Neutrophil (primary cell): ENCODE results near the gene UNC79.
"Not testable (repeated sequence)": the region's sequence is repeated elsewhere in the genome, so short reads cannot be mapped to it uniquely, and the experiment has no call there.

ENCODE experiments used
- H3K27ac ChIP-seq: fragments of 200-600 bp; sonication (generic); 2 replicates; pipeline ENCODE4 v1.5.1; 2016; ENCODE audit warnings: mild to moderate bottlenecking, moderate library complexity
- H3K27me3 ChIP-seq: fragments of 200-600 bp; sonication (generic); 2 replicates; pipeline ENCODE4 v1.6.0; 2016; ENCODE audit warnings: mild to moderate bottlenecking
- H3K36me3 ChIP-seq: fragments of 200-600 bp; sonication (generic); 2 replicates; pipeline ENCODE4 v1.5.1; 2017
- H3K4me1 ChIP-seq, 2 experiments: fragments of 200-600 bp in 1 of 2; sonication (generic) in 1 of 2; 1 replicate in 1 of 2; 2 replicates in 1 of 2; pipeline versions ENCODE4 v1.5.1 to v1.6.1; 2013 to 2016; ENCODE audit warnings: low read depth in 1 of 2, low read length in 1 of 2, mild to moderate bottlenecking in 1 of 2, moderate library complexity in 1 of 2; ENCODE audit not compliant: control insufficient read depth in 1 of 2, insufficient read depth in 1 of 2
- H3K4me3 ChIP-seq, 2 experiments: fragments of 200-600 bp in 1 of 2; sonication (generic) in 1 of 2; 1 replicate in 1 of 2; 2 replicates in 1 of 2; pipeline ENCODE4 v1.5.1; 2013 to 2016; ENCODE audit warnings: low read depth in 1 of 2, low read length in 1 of 2, mild to moderate bottlenecking in 1 of 2, moderate library complexity in 1 of 2
- H3K9me3 ChIP-seq: fragments of 200-600 bp; sonication (generic); 2 replicates; pipeline ENCODE4 v1.5.1; 2016
- TF ChIP-seq, protein P1 (sequence below): fragments of 200-600 bp; sonication (generic); IDR thresholded peaks from 2 replicates; pipeline ENCODE4 v1.5.1; 2016; ENCODE audit warnings: antibody characterized with exemption

UNC79 gene

DNA sequence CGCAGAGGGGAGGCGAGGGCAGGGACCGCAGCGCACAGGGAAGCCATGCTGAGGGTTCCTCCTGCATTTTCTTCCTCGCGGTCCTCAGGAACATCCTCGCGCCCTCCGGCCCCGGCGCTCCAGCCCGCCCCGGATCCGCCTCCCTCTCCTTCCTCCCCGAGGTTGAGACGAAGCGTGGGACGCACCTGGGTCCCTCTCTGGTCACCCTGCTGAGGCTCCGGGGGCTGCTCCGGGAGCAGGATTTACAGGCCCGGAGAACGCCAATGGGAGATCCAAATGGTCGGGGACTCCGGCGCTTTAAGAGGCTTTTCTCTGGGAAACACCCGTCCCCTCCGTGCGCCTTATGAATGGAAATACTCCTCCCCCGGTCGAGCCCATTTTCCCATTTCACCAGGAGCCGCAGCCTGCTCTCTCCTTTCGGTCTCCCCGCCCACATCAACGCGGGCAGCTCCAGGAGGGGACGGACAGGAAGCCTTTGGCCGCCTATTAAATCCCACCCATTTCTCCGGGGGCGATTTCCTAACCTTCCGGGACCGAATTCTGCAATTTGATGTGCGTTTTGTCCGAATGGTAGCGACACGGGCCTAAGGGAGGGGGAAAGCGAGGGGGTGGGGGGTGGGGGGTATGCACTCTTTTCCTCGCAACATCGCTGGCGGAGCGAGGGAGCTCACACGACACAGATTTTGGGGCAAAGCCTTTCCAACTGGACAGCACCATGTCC is at the start of gene UNC79:
Gene UNC79, plus strand, starts transcription at position 625 of the 721 bp plus-strand sequence. Its CDS starts 91 bp downstream, at position 716.
- Histone ChIP-seq H3K4me1 (no peaks in the 10 kb centered on the region), H3K9me3 (no peaks in the 10 kb centered on the region), H3K36me3 (no peaks in the 10 kb centered on the region), H3K4me3 (no peak within 1 kb of the TSS), H3K27me3 (peaks cover 82% of the 10 kb centered on the region), H3K27ac (no peak within 1 kb of the TSS)
- TF ChIP-seq, protein P1, sequence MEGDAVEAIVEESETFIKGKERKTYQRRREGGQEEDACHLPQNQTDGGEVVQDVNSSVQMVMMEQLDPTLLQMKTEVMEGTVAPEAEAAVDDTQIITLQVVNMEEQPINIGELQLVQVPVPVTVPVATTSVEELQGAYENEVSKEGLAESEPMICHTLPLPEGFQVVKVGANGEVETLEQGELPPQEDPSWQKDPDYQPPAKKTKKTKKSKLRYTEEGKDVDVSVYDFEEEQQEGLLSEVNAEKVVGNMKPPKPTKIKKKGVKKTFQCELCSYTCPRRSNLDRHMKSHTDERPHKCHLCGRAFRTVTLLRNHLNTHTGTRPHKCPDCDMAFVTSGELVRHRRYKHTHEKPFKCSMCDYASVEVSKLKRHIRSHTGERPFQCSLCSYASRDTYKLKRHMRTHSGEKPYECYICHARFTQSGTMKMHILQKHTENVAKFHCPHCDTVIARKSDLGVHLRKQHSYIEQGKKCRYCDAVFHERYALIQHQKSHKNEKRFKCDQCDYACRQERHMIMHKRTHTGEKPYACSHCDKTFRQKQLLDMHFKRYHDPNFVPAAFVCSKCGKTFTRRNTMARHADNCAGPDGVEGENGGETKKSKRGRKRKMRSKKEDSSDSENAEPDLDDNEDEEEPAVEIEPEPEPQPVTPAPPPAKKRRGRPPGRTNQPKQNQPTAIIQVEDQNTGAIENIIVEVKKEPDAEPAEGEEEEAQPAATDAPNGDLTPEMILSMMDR: no peak

DNA sequence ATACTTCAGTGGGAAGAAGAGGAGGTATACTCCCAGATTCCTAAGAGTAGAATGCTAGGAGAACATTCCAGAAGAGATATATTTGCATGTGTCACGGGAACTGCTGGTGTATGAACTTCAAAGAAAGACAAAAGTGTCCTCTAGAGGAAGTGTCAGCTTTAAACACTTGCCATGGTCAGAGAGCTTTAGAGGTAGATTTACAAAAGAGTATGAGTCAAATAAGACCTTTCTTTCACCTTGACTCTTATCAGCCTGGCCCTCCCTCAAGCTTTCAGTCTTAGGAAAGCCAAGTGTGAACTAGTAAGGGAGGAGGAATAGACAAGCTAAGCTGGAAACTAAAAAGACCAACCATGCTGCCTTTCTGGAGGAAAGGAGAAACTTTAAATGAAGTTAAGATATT is 49.1 kb upstream of the UNC79 start:
- no peaks in the 10 kb centered on the region for H3K36me3 ChIP-seq
- no peaks in the 10 kb centered on the region for H3K9me3 ChIP-seq
- TF ChIP-seq, protein P1: no peak
- H3K27ac ChIP-seq: no peak overlapping the region
- no peaks in the 10 kb centered on the region for H3K4me1 ChIP-seq
- H3K27me3 ChIP-seq: peaks cover 23% of the 10 kb centered on the region
- no peak overlapping the region for H3K4me3 ChIP-seq

DNA sequence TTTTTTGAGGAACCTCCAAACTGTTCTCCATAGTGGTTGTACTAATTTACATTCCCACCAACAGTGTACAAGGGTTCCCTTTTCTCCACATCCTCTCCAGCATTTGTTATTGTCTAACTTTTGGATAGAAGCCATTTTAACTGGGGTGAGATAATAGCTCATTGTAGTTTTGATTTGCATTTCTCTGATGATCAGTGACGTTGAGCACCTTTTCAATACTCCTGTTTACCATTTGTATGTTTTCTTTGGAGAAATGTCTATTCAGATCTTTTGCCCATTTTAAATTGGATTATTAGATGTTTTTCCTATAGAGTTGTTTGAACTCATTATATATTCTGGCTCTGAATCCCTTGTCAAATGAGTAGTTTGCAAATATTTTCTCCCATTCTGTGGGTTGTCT is 46.5 kb upstream of the UNC79 start:
- H3K27me3 ChIP-seq: peaks cover 11% of the 10 kb centered on the region
- H3K4me1 ChIP-seq, H3K9me3 ChIP-seq, H3K36me3 ChIP-seq, H3K27ac ChIP-seq, H3K4me3 ChIP-seq: not testable (repeated sequence)

DNA sequence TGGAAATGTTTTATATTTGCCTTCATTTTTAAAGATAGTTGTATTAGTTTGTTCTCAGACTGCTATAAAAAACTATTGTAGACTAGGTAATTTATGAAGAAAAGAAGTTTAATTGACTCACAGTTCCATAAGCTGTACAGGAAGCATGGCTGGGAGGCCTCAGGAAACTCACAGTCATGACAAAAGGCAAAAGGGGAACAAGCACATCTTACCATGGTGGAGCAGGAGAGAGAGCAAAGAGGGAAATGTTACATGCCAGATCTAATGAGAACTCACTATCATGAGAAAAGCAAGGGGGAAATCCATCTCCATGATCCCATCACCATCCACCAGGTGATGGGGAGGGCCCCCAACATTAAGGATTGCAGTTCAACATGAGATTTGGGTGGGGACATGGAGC is 35.5 kb upstream of the UNC79 start:
- no peaks in the 10 kb centered on the region for H3K9me3 ChIP-seq
- TF ChIP-seq, protein P1: no peak
- no peak overlapping the region for H3K27ac ChIP-seq

DNA sequence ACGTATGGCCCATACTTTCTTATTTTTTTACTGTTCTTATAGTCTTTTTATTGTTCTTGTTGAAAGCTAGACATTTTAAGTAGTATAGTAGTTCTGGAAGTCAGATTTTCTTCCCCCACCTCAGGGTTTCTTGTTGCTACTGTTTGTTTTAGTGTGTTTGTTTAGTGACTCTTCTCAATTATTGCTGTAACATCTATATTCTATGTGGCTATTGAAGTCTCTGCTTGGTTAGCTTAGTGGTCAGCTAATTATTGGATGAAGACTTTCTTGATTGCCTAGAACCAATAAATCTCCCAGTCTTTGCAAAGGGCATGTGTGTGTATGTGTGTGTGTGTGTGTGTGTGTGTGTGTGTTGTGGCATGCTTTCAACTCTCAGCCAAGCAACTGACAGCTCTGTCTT is 34.3 kb upstream of the UNC79 start:
- no peaks in the 10 kb centered on the region for H3K27me3 ChIP-seq
- TF ChIP-seq, protein P1: no peak
- no peak overlapping the region for H3K27ac ChIP-seq
- H3K4me3 ChIP-seq: no peak overlapping the region
- H3K36me3 ChIP-seq: no peaks in the 10 kb centered on the region
- H3K9me3 ChIP-seq: no peaks in the 10 kb centered on the region
- no peaks in the 10 kb centered on the region for H3K4me1 ChIP-seq

More for the DNA sequence above, 35.5 kb upstream of the UNC79 start:
- Histone ChIP-seq H3K27me3 (no peaks in the 10 kb centered on the region), H3K4me1 (no peaks in the 10 kb centered on the region), H3K4me3 (no peak overlapping the region), H3K36me3 (no peaks in the 10 kb centered on the region)

DNA sequence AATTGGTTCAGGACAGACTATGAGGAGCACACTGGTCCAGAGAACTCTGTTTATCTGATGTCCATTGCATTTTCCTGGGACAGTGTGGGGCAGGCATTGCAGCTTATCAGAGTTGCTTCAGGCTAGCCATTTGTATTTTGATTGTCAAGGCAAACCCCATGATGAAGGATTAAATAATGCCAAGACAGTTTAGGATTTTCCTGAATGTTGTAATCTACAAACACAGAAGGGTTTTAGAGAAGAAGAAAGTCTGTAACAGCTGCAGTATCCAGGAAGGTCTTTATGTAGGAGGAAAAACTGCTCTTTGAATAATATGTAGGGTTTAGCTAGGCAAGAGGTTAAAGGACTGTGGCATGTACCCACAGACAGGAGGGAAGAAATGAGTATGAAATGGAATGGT is 32.2 kb upstream of the UNC79 start:
- H3K4me3 ChIP-seq: no peak overlapping the region

More for the DNA sequence above, 32.2 kb upstream of the UNC79 start:
- Histone ChIP-seq H3K27me3 (no peaks in the 10 kb centered on the region), H3K9me3 (no peaks in the 10 kb centered on the region), H3K36me3 (no peaks in the 10 kb centered on the region), H3K4me1 (no peaks in the 10 kb centered on the region), H3K27ac (no peak overlapping the region)
- TF ChIP-seq, protein P1: no peak
